Measurements from ENCODE around the gene ANKRD33B. TPM values are rescaled to one million over a fixed set of nuclear protein-coding genes. Genes with fewer than 3 reads are reported as not detected.
"Not testable (repeated sequence)": the region's sequence is repeated elsewhere in the genome, so short reads cannot be mapped to it uniquely, and the experiment has no call there.

ANKRD33B gene
- total RNA-seq (2014; rRNA removed; shearing (Covaris generic)), result 3.5 and 4.0 TPM in 2 replicates

DNA sequence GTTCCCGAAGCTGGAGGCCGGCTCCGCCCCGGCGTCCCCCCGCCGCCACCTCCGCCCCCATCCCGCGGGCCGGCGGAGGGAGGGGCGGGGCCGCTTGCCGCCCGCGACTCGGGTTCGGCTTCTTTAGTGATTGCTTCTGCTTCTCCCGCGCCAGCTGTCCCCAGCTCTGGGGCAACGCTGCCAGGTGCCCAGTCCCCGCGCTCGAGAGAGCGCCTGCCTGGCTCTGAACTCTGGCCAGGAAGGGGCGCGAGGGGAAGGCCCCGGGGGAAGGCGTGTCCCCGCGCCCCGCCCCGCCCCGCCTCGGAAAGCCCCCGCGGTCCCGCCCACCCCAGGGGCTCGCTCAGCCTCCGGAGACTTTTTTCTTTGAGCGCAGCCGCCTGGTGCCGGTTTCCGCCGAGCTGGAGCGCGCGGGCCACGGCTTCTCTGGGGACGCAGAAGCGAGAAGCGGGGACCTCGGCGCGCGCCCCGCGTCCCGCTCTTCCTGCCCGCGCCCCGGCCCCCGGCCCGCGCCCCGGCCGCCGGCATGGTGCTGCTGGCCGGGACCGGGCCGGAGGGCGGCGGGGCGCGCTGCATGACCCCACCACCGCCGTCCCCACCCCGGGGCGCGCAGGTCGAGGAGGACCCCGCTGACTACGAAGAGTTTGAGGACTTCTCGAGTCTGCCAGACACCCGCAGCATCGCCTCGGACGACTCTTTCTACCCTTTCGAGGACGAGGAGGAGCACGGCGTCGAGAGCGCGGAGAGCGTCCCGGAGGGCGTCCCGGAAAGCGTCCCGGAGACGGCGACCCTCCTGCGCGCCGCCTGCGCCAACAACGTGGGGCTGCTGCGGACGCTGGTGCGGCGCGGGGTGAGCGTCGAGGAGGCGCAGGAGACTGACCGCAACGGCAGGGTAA, at the start of gene ANKRD33B:
Gene ANKRD33B (plus strand): TSS at position 126 of the 893 bp plus-strand sequence. CDS start 398 bp downstream, at position 524.
- no peaks in the 10 kb centered on the region for H3K9me3 ChIP-seq (replicated peaks)
- peaks cover 14% of the 10 kb centered on the region for H3K4me1 ChIP-seq
- DNase-seq, result peak; percentile 74 to 76
- no peaks in the 10 kb centered on the region for H3K36me3 ChIP-seq
- H3K4me3 ChIP-seq, result peak within 1 kb of the TSS; percentile 72
- H3K27ac ChIP-seq, result peak within 1 kb of the TSS; percentile 81
- no peaks in the 10 kb centered on the region for H3K27me3 ChIP-seq

GRCh38 chr5:10514572-10514971, 49.3 kb upstream of the ANKRD33B start:
- not testable (repeated sequence) for H3K27me3 ChIP-seq; H3K9me3 ChIP-seq (replicated peaks); H3K27ac ChIP-seq; H3K36me3 ChIP-seq; H3K4me1 ChIP-seq; DNase-seq; H3K4me3 ChIP-seq

GRCh38 chr5:10515492-10515891, 48.4 kb upstream of the ANKRD33B start:
- H3K27me3 ChIP-seq, result no peaks in the 10 kb centered on the region
- H3K36me3 ChIP-seq, result no peaks in the 10 kb centered on the region
- no peak for DNase-seq
- H3K4me3 ChIP-seq, result no peak overlapping the region
- no peaks in the 10 kb centered on the region for H3K9me3 ChIP-seq (replicated peaks)
- peaks cover 4% of the 10 kb centered on the region for H3K4me1 ChIP-seq
- H3K27ac ChIP-seq, result no peak overlapping the region

DNA sequence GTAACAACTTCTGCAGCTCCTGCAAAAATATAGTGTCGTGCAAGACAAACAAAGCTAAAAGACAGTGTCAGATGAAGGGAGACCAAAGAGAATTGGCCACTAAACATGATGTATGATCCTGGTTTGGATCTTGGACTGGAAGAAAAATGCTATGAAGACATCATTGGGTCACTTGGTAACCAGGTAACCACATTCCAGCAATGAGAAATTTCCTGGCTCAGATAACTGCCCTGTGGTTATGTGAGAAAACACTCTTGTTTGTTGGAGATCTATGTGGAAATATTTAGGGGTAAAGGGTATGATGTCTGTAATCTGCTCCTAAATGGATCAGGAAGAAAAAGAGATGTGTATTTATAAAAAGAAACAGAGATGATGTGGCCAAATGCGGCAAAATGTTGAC, 45.5 kb upstream of the ANKRD33B start:
- Histone ChIP-seq H3K27ac (no peak overlapping the region), H3K9me3 (replicated peaks) (no peaks in the 10 kb centered on the region), H3K4me1 (peaks cover 4% of the 10 kb centered on the region), H3K4me3 (no peak overlapping the region), H3K36me3 (no peaks in the 10 kb centered on the region), H3K27me3 (no peaks in the 10 kb centered on the region)
- no peak for DNase-seq

GRCh38 chr5:10519729-10520128, 44.1 kb upstream of the ANKRD33B start:
- H3K4me3 ChIP-seq, result no peak overlapping the region
- no peaks in the 10 kb centered on the region; the same call in 1 of the 2 replicates for H3K4me1 ChIP-seq
- DNase-seq, result peak; percentile 56 to 59
- no peaks in the 10 kb centered on the region for H3K9me3 ChIP-seq (replicated peaks)
- H3K27ac ChIP-seq, result no peak overlapping the region
- H3K36me3 ChIP-seq, result no peaks in the 10 kb centered on the region
- H3K27me3 ChIP-seq, result no peaks in the 10 kb centered on the region

DNA sequence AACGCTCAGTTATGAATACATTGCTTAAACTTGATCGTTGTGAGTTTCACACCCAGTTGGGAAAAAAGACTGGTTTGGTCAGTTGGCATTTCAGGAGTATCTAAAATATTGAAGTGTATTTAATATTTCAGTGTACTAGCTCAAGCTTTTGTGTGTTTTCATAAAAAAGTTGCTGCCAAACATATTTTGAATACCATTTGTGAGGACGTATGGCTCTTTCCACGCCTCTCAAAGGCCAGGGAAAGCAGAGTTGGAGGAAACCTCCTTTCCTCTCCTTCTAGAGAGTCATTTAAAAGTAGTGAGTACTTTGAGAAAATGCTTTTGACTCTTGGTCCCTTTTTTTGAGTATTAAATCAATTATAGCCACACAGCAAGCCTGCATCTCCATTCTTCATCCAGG, 43.2 kb upstream of the ANKRD33B start:
- no peak for DNase-seq
- Histone ChIP-seq H3K4me1 (no peaks in the 10 kb centered on the region; the same call in 1 of the 2 replicates), H3K9me3 (replicated peaks) (no peaks in the 10 kb centered on the region), H3K27ac (no peak overlapping the region), H3K4me3 (no peak overlapping the region), H3K27me3 (no peaks in the 10 kb centered on the region), H3K36me3 (no peaks in the 10 kb centered on the region)

- no peaks in the 10 kb centered on the region for H3K9me3 ChIP-seq (replicated peaks)
- no peaks in the 10 kb centered on the region for H3K27me3 ChIP-seq
- no peak for DNase-seq
- no peak overlapping the region for H3K4me3 ChIP-seq
- no peak overlapping the region for H3K27ac ChIP-seq
- no peaks in the 10 kb centered on the region for H3K36me3 ChIP-seq
- no peaks in the 10 kb centered on the region; the same call in 1 of the 2 replicates for H3K4me1 ChIP-seq
Measured at GRCh38 chr5:10521466-10522223, 42.2 kb upstream of the ANKRD33B start.

DNA sequence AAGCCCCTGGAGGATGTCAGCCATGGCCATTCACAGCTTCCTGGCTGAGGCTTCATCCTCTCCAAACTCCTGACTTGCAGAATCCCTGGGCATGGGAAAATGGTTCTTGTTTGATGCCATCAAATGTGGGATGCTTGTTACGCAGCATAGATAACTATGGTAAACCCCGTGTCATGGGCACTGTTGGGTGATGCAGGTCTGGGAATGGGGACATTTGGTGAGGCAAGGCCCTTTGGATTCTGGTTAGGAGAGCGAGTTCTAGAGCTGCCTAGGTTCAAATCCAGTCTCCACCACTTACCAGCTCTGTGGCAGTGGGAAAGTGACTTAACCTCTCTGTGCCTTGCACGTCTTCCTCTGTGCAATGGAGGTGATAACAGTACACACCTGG, 41.7 kb upstream of the ANKRD33B start:
- Histone ChIP-seq H3K9me3 (replicated peaks) (no peaks in the 10 kb centered on the region), H3K27me3 (no peaks in the 10 kb centered on the region), H3K27ac (no peak overlapping the region), H3K4me1 (no peaks in the 10 kb centered on the region; the same call in 1 of the 2 replicates), H3K4me3 (no peak overlapping the region), H3K36me3 (no peaks in the 10 kb centered on the region)
- no peak for DNase-seq

- peak in 1 of 2 experiments; percentile 11 for DNase-seq
- no peaks in the 10 kb centered on the region for H3K9me3 ChIP-seq (replicated peaks)
- H3K4me1 ChIP-seq, result no peaks in the 10 kb centered on the region; the same call in 1 of the 2 replicates
- H3K36me3 ChIP-seq, result no peaks in the 10 kb centered on the region
- no peak overlapping the region for H3K27ac ChIP-seq
- no peak overlapping the region for H3K4me3 ChIP-seq
- H3K27me3 ChIP-seq, result no peaks in the 10 kb centered on the region
Measured at GRCh38 chr5:10524376-10525123, 39.3 kb upstream of the ANKRD33B start.

DNA sequence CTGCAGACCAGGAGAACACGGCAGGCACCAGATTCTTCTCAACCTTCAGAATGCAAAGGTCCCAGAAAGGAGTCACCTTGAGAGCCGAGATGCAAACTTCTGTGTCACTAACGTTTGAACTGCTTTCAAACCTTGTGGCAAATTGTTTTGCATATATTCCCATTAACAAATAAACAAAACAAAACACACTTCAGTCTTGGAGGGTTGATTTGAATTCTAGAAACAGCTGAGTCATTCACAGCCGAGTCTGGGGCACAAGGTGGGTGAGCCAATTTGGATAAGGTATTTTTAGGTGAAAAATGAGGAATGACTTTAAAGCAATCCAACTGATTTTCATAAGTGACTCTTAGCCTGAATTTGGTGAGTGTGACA, 38.8 kb upstream of the ANKRD33B start:
- Histone ChIP-seq H3K27ac (no peak overlapping the region), H3K4me1 (no peaks in the 10 kb centered on the region), H3K4me3 (no peak overlapping the region), H3K36me3 (no peaks in the 10 kb centered on the region), H3K27me3 (no peaks in the 10 kb centered on the region), H3K9me3 (replicated peaks) (no peaks in the 10 kb centered on the region)
- DNase-seq, result no peak

GRCh38 chr5:10527281-10527950, 36.5 kb upstream of the ANKRD33B start:
- H3K4me3 ChIP-seq, result peak overlapping the region; percentile 4; the same call in 1 of the 2 replicates
- no peaks in the 10 kb centered on the region for H3K36me3 ChIP-seq
- DNase-seq, result peak; percentile 43 to 51
- no peaks in the 10 kb centered on the region for H3K9me3 ChIP-seq (replicated peaks)
- H3K27ac ChIP-seq, result peak overlapping the region; percentile 35; the same call in 1 of the 2 replicates
- H3K27me3 ChIP-seq, result no peaks in the 10 kb centered on the region
- H3K4me1 ChIP-seq, result no peaks in the 10 kb centered on the region

- Histone ChIP-seq H3K27ac (peak overlapping the region; percentile 35; the same call in 1 of the 2 replicates), H3K9me3 (replicated peaks) (no peaks in the 10 kb centered on the region), H3K27me3 (no peaks in the 10 kb centered on the region), H3K36me3 (no peaks in the 10 kb centered on the region), H3K4me3 (peak overlapping the region; percentile 4; the same call in 1 of the 2 replicates), H3K4me1 (no peaks in the 10 kb centered on the region)
- peak; percentile 53 to 63 for DNase-seq
Measured at GRCh38 chr5:10528056-10528816, 35.6 kb upstream of the ANKRD33B start.

DNA sequence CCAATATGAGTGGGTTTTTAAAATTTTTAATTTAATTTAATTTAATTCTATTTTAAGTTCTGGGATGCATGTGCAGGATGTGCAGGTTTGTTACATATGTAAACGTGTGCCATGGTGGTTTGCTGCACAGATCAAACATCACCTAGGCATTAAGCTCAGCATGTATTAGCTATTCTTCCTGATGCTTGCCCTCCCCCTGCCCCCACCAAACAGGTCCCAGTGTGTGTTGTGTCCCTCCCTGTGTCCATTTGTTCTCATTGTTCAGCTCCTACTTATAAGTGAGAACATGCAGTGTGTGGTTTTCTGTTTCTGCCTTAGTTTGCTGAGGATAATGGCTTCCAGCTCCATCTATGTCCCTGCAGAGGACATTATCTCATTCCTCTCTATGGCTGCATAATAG, 35.0 kb upstream of the ANKRD33B start:
- Histone ChIP-seq H3K27ac (no peak overlapping the region), H3K9me3 (replicated peaks) (no peaks in the 10 kb centered on the region), H3K36me3 (no peaks in the 10 kb centered on the region), H3K4me1 (no peaks in the 10 kb centered on the region), H3K27me3 (no peaks in the 10 kb centered on the region), H3K4me3 (no peak overlapping the region)
- DNase-seq, result no peak
